Dedifferentiated amniotic fluid mesenchymal stem cell (primary cell): Measurements from ENCODE around the gene HSPA1L.
"Not testable (repeated sequence)": the region's sequence is repeated elsewhere in the genome, so short reads cannot be mapped to it uniquely, and the experiment has no call there.

Experiments
- DNase-seq: peaks from one replicate; pipeline ENCODE4 v3.0.0-alpha.2; 2016; ENCODE audit errors: extremely low spot score

The HSPA1L gene

GRCh38 chr6:31836474-31837368 is 21.6 kb upstream of the HSPA1L start:
- peak; percentile 49 for DNase-seq

GRCh38 chr6:31836047-31836473 is 21.0 kb upstream of the HSPA1L start:
- no peak for DNase-seq

GRCh38 chr6:31834367-31835250 is 19.5 kb upstream of the HSPA1L start:
- DNase-seq: peak; percentile 72

- DNase-seq: no peak
Measured at GRCh38 chr6:31831350-31832215, 16.5 kb upstream of the HSPA1L start.

- no peak for DNase-seq
Measured at GRCh38 chr6:31830886-31831335, 15.8 kb upstream of the HSPA1L start.

- peak; percentile 54 for DNase-seq
Measured at GRCh38 chr6:31829633-31830283, 14.7 kb upstream of the HSPA1L start.

GRCh38 chr6:31827286-31828079 is 12.4 kb upstream of the HSPA1L start, which contains the start of gene HSPA1B:
TSS of gene HSPA1B (plus strand) at chr6:31827738. CDS start at chr6:31827951, 213 bp downstream.
- DNase-seq: peak; percentile 98

GRCh38 chr6:31826793-31827285 is 11.8 kb upstream of the HSPA1L start:
- peak; percentile 55 for DNase-seq

- DNase-seq: no peak
Measured at GRCh38 chr6:31825553-31825952, 10.5 kb upstream of the HSPA1L start.

GRCh38 chr6:31823592-31824196 is 8.6 kb upstream of the HSPA1L start:
- DNase-seq: not testable (repeated sequence)

GRCh38 chr6:31822036-31822821 is 7.1 kb upstream of the HSPA1L start:
- peak; percentile 85 for DNase-seq

- no peak for DNase-seq
Measured at GRCh38 chr6:31821301-31822035, 6.4 kb upstream of the HSPA1L start.

- DNase-seq: not testable (repeated sequence)
Measured at GRCh38 chr6:31820399-31820798, 5.3 kb upstream of the HSPA1L start.

- no peak for DNase-seq
Measured at GRCh38 chr6:31819871-31820299, 4.8 kb upstream of the HSPA1L start.

GRCh38 chr6:31817929-31818511 is 2.9 kb upstream of the HSPA1L start:
- not testable (repeated sequence) for DNase-seq

GRCh38 chr6:31817133-31817928 is 2.2 kb upstream of the HSPA1L start:
- DNase-seq: not testable (repeated sequence)

- DNase-seq: peak; percentile 98
Measured at GRCh38 chr6:31814677-31815024, 432 bp downstream of the HSPA1L start.
